Transverse colon (tissue), 4 donors: ENCODE data around the gene UMAD1. TPM values are rescaled to one million over a fixed set of nuclear protein-coding genes. Genes with fewer than 3 reads are reported as not detected.

Experiments used
- DNase-seq: peaks from one replicate; pipeline ENCODE4 v3.0.0-alpha.2; 2019
- H3K27ac ChIP-seq, 4 donors: fragments of 200-600 bp; sonication (generic); 2 replicates each; pipeline ENCODE4 v1.5.1; 2016 to 2018; ENCODE audit warnings: inconsistent platforms in 4 of 4
- H3K27me3 ChIP-seq: fragments of 200-600 bp; sonication (generic); 2 replicates; pipeline ENCODE4 v1.5.1; 2017; ENCODE audit warnings: inconsistent platforms
- H3K36me3 ChIP-seq, 4 donors: fragments of 200-600 bp; sonication (generic); 2 replicates each; pipeline ENCODE4 v1.5.1; 2017 to 2019; ENCODE audit warnings: inconsistent platforms in 4 of 4
- H3K4me1 ChIP-seq, 4 donors: fragments of 200-600 bp; sonication (generic); 2 replicates each; pipeline ENCODE4 v1.5.1; 2017 to 2020; ENCODE audit warnings: inconsistent platforms in 4 of 4
- H3K4me3 ChIP-seq, 4 donors: fragments of 200-600 bp; sonication (generic); 1 replicate in 1 of 4; 2 replicates in 3 of 4; pipeline versions ENCODE4 v1.5.1 to v1.6.1; 2017 to 2019; ENCODE audit warnings: inconsistent platforms in 4 of 4
- H3K9me3 ChIP-seq, 2 donors: fragments of 200-600 bp; sonication (generic); 2 replicates each; pipeline ENCODE4 v1.5.1; 2017 to 2019; ENCODE audit warnings: inconsistent platforms in 2 of 2
- CTCF ChIP-seq, 5 experiments: fragments of 200-600 bp in 3 of 5; fragments of 450-650 bp in 2 of 5; sonication (generic) in 3 of 5; IDR thresholded peaks; 1 replicate in 2 of 5; 2 replicates in 3 of 5; pipeline ENCODE4 v1.5.1; 2016 to 2017; ENCODE audit warnings: antibody characterized with exemption in 5 of 5, inconsistent platforms in 3 of 5, mild to moderate bottlenecking in 2 of 5, moderate library complexity in 1 of 5
- EP300 ChIP-seq: sonication (generic); formaldehyde crosslinking; IDR thresholded peaks from one replicate; pipeline ENCODE4 v1.6.1; 2017; ENCODE audit warnings: antibody characterized with exemption, low read depth
- POLR2A ChIP-seq: fragments of 450-650 bp; IDR thresholded peaks from one replicate; pipeline ENCODE4 v1.6.1; 2016; ENCODE audit warnings: antibody characterized with exemption, mild to moderate bottlenecking, moderate library complexity
- POLR2AphosphoS5 ChIP-seq, 3 donors: sonication (generic); formaldehyde crosslinking; IDR thresholded peaks; one replicate each; pipeline ENCODE4 v1.6.1; 2016; ENCODE audit warnings: antibody characterized with exemption in 3 of 3
- WGBS, 2 donors: methylation state at CpG; one replicate each; pipeline ENCODE4 v1.1.5; 2018; ENCODE audit warnings: low coverage in 1 of 2; 5-methylcytosine and 5-hydroxymethylcytosine counted together
- in situ Hi-C, 4 donors: fragments of 200-750 bp; cut with MboI; loops; one replicate each; pipeline versions ENCODE4 v1.15.0 to v1.15.1; 2017; ENCODE audit warnings: low sequenced_read_pairs in 3 of 4, low pct_ligation_motif_present in 1 of 4, low pct_unique_long_range_greater_than_20kb in 1 of 4
- intact Hi-C: fragments of 100-400 bp; cut with DNase I; formaldehyde crosslinking; loops from one replicate; pipeline ENCODE4 v1.15.1; 2023; ENCODE audit warnings: low total_unique reads
- total RNA-seq, 4 donors: library from RNA; depleted of rRNA; stranded (reverse); fragments of >200 nt; gene quantifications; one replicate each; pipeline ENCODE4 v1.1.0, GENCODE V29; 2016

UMAD1 gene
- total RNA-seq, 4 donors from 2014 or later: 0.40 to 21.3 (median 14.6) TPM

- 96 to 100% methylated on average over 1 of the region's 1 CpG for WGBS, 2 donors
- H3K4me3 ChIP-seq: no peak overlapping the region
- H3K9me3 ChIP-seq: no peaks in the 10 kb centered on the region
- TF ChIP-seq POLR2AphosphoS5 (IDR thresholded peaks at IDR 0.05) (no peak), CTCF (IDR thresholded peaks at IDR 0.05) (no peak), POLR2A (no peak), EP300 (no peak)
- H3K36me3 ChIP-seq: no peaks in the 10 kb centered on the region
- no peaks in the 10 kb centered on the region for H3K27me3 ChIP-seq
- DNase-seq: no peak
- intact Hi-C loops: no loop called here
- no peaks in the 10 kb centered on the region for H3K4me1 ChIP-seq
- no peak overlapping the region for H3K27ac ChIP-seq
- in situ Hi-C loops: no loop called here
Observed at GRCh38 chr7:7668706-7669105, 28.2 kb downstream of the UMAD1 start.

GRCh38 chr7:7670490-7670889 is 29.9 kb downstream of the UMAD1 start:
- no peaks in the 10 kb centered on the region for H3K9me3 ChIP-seq
- in situ Hi-C loops: no loop called here
- no peak overlapping the region for H3K27ac ChIP-seq
- TF ChIP-seq CTCF (IDR thresholded peaks at IDR 0.05): no peak
- no peaks in the 10 kb centered on the region for H3K27me3 ChIP-seq
- 94 to 100% methylated on average over 1 to 3 of the region's 3 CpGs for WGBS, 2 donors
- intact Hi-C loops: no loop called here
- H3K4me3 ChIP-seq: no peak overlapping the region
- peaks cover 0 to 3% (median 0%) of the 10 kb centered on the region in 4 donors for H3K36me3 ChIP-seq
- DNase-seq: no peak
- H3K4me1 ChIP-seq: no peaks in the 10 kb centered on the region

- no peaks in the 10 kb centered on the region for H3K9me3 ChIP-seq
- intact Hi-C loops: no loop called here
- no peak overlapping the region for H3K27ac ChIP-seq
- WGBS, 2 donors: 53 to 73% methylated on average over 3 of the region's 3 CpGs
- no peak for DNase-seq
- in situ Hi-C loops: no loop called here
- TF ChIP-seq POLR2AphosphoS5 (IDR thresholded peaks at IDR 0.05) (no peak), EP300 (no peak)
- no peak overlapping the region for H3K4me3 ChIP-seq
- peaks cover 0 to 3% (median 0%) of the 10 kb centered on the region in 4 donors for H3K36me3 ChIP-seq
- no peaks in the 10 kb centered on the region for H3K27me3 ChIP-seq
- H3K4me1 ChIP-seq: no peaks in the 10 kb centered on the region
Observed at GRCh38 chr7:7671361-7671760, 30.8 kb downstream of the UMAD1 start.

- H3K36me3 ChIP-seq: peaks cover 0 to 3% (median 0%) of the 10 kb centered on the region in 4 donors
- in situ Hi-C loops (no loop called here), intact Hi-C loops (no loop called here)
- no peaks in the 10 kb centered on the region for H3K27me3 ChIP-seq
- H3K9me3 ChIP-seq: no peaks in the 10 kb centered on the region
- TF ChIP-seq POLR2A: no peak
- TF ChIP-seq CTCF (IDR thresholded peaks at IDR 0.05): no peak
- no peak for TF ChIP-seq EP300
- TF ChIP-seq POLR2AphosphoS5 (IDR thresholded peaks at IDR 0.05): no peak
- 76 to 81% methylated on average over 4 to 6 of the region's 6 CpGs for WGBS, 2 donors
- no peaks in the 10 kb centered on the region for H3K4me1 ChIP-seq
- DNase-seq: no peak
- H3K4me3 ChIP-seq: no peak overlapping the region
- no peak overlapping the region for H3K27ac ChIP-seq
Observed at GRCh38 chr7:7672545-7673239, 32.1 kb downstream of the UMAD1 start.

GRCh38 chr7:7673240-7673550 is 32.6 kb downstream of the UMAD1 start:
- Histone ChIP-seq H3K9me3 (no peaks in the 10 kb centered on the region), H3K4me3 (no peak overlapping the region), H3K4me1 (no peaks in the 10 kb centered on the region), H3K36me3 (peaks cover 0 to 3% (median 0%) of the 10 kb centered on the region in 4 donors), H3K27me3 (no peaks in the 10 kb centered on the region), H3K27ac (no peak overlapping the region)
- in situ Hi-C loops (no loop called here), intact Hi-C loops (no loop called here)
- DNase-seq: no peak
- WGBS, 2 donors: 80 to 89% methylated on average over 1 to 2 of the region's 2 CpGs
- no peak for TF ChIP-seq POLR2A
- no peak for TF ChIP-seq CTCF (IDR thresholded peaks at IDR 0.05)
- TF ChIP-seq POLR2AphosphoS5 (IDR thresholded peaks at IDR 0.05): no peak
- no peak for TF ChIP-seq EP300
